Measurements from ENCODE around the gene RNF168.
A peak's percentile ranks its signal among the peaks of the same experiment; 100 is the strongest.
"Not testable (repeated sequence)": the region's sequence is repeated elsewhere in the genome, so short reads cannot be mapped to it uniquely, and the experiment has no call there.

The RNF168 gene

DNA sequence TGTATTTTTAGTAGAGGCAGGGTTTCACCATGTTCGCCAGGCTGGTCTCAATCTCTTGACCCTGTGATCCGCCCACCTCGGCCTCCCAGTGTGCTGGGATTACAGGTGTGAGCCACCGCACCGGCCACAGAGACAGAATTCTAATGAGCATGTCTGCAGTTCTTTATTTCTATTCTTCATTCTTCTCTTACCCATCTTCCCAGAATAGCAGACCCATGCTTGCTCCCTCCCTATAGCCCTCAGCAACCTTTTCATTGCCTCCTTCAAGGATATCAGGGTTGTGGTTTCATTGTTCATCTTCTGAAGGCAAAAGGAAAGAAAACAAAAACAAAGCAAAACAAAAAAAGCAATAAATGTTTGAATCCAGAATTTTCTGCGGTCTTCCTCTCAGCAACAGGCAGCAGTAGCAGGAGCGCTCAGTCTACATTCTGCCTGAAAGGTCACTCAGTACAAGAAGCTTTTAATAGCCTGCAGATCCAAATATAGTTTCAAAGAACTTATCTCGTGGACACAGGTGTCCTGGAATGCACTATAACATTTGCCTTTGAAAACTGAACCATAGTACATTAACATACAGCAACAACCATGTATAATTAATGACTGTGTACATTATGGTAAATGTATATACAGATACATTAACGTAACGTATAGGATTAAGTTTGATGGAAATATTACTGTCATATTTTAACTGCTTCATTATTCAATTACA lies 11.5 kb upstream of the RNF168 start, which contains the start of gene SMCO1:
Gene SMCO1 (minus strand): TSS at position 434 of the 709 bp plus-strand sequence. CDS start 137 bp downstream, at position 297.
- Histone ChIP-seq H3K9ac (ENCODE audit: low read length in 2 of 2) (no peak within 1 kb of the TSS), H3K9me3 (ENCODE audit: control insufficient read depth in 2 of 2, low read length in 2 of 2) (peaks cover 8 to 9% of the 10 kb centered on the region in 2 donors), H3K4me1 (ENCODE audit: control insufficient read depth, insufficient read depth, low read length) (no peaks in the 10 kb centered on the region), H3K4me3 (ENCODE audit: low read length in 2 of 2) (no peak within 1 kb of the TSS), H3K27ac (ENCODE audit: low read length) (no peak within 1 kb of the TSS), H3K36me3 (ENCODE audit: control insufficient read depth in 2 of 2, insufficient read depth in 2 of 2, low read length in 2 of 2) (no peaks in the 10 kb centered on the region), H3K27me3 (ENCODE audit: control insufficient read depth in 1 of 2, insufficient read depth in 2 of 2, low read length in 2 of 2) (no peaks in the 10 kb centered on the region)

DNA sequence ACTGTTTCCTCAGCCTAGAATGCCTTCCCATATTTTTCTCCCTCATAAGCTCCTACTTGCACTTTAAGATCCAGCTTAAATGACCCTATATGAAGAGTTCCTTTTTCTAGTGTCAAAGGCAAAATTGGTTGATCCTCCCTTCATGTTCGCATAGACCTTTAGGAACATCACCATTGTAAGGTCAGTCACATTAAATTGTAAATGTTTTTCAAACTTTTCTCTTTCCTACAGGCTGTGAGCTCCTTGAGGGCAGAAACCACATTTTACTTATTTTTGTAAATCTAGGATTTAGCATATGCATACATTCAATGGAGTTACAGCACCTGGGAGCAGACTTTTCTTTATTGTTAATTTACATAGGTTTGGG lies 10.8 kb upstream of the RNF168 start:
- H3K4me3 ChIP-seq (ENCODE audit: low read length in 2 of 2): no peak overlapping the region
- H3K4me1 ChIP-seq (ENCODE audit: control insufficient read depth, insufficient read depth, low read length): no peaks in the 10 kb centered on the region
- H3K27me3 ChIP-seq (ENCODE audit: control insufficient read depth in 1 of 2, insufficient read depth in 2 of 2, low read length in 2 of 2): no peaks in the 10 kb centered on the region
- H3K36me3 ChIP-seq (ENCODE audit: control insufficient read depth in 2 of 2, insufficient read depth in 2 of 2, low read length in 2 of 2): no peaks in the 10 kb centered on the region
- H3K9ac ChIP-seq (ENCODE audit: low read length in 2 of 2): no peak overlapping the region
- peaks cover under 1 to 3% of the 10 kb centered on the region in 2 donors for H3K9me3 ChIP-seq (ENCODE audit: control insufficient read depth in 2 of 2, low read length in 2 of 2)
- no peak overlapping the region for H3K27ac ChIP-seq (ENCODE audit: low read length)

- H3K27me3 ChIP-seq (ENCODE audit: control insufficient read depth in 1 of 2, insufficient read depth in 2 of 2, low read length in 2 of 2): no peaks in the 10 kb centered on the region
- no peaks in the 10 kb centered on the region for H3K36me3 ChIP-seq (ENCODE audit: control insufficient read depth in 2 of 2, insufficient read depth in 2 of 2, low read length in 2 of 2)
- no peak overlapping the region for H3K27ac ChIP-seq (ENCODE audit: low read length)
- H3K4me3 ChIP-seq (ENCODE audit: low read length in 2 of 2): no peak overlapping the region
- no peaks in the 10 kb centered on the region for H3K9me3 ChIP-seq (ENCODE audit: control insufficient read depth in 2 of 2, low read length in 2 of 2)
- H3K9ac ChIP-seq (ENCODE audit: low read length in 2 of 2): no peak overlapping the region
- H3K4me1 ChIP-seq (ENCODE audit: control insufficient read depth, insufficient read depth, low read length): no peaks in the 10 kb centered on the region
Observed at GRCh38 chr3:196513697-196514349, 10.3 kb upstream of the RNF168 start.

GRCh38 chr3:196511646-196512425 lies 8.3 kb upstream of the RNF168 start:
- H3K9ac ChIP-seq (ENCODE audit: low read length in 2 of 2); H3K4me3 ChIP-seq (ENCODE audit: low read length in 2 of 2); H3K27me3 ChIP-seq (ENCODE audit: control insufficient read depth in 1 of 2, insufficient read depth in 2 of 2, low read length in 2 of 2); H3K27ac ChIP-seq (ENCODE audit: low read length); H3K9me3 ChIP-seq (ENCODE audit: control insufficient read depth in 2 of 2, low read length in 2 of 2); H3K4me1 ChIP-seq (ENCODE audit: control insufficient read depth, insufficient read depth, low read length); H3K36me3 ChIP-seq (ENCODE audit: control insufficient read depth in 2 of 2, insufficient read depth in 2 of 2, low read length in 2 of 2): not testable (repeated sequence)

DNA sequence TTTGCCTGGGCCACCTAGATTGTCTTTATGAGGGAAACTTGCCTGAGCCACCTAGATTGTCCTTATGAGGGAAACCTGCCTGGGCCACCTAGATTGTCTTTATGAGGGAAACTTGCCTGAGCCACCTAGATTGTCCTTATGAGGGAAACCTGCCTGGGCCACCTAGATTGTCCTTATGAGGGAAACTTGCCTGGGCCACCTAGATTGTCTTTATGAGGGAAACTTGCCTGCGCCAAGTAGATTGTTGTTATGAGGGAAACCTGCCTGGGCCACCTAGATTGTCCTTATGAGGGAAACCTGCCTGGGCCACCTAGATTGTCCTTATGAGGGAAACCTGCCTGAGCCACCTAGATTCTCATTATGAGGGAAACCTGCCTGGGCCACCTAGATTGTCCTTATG lies 7.5 kb upstream of the RNF168 start:
- H3K36me3 ChIP-seq (ENCODE audit: control insufficient read depth in 2 of 2, insufficient read depth in 2 of 2, low read length in 2 of 2); H3K4me3 ChIP-seq (ENCODE audit: low read length in 2 of 2); H3K27ac ChIP-seq (ENCODE audit: low read length); H3K9me3 ChIP-seq (ENCODE audit: control insufficient read depth in 2 of 2, low read length in 2 of 2); H3K27me3 ChIP-seq (ENCODE audit: control insufficient read depth in 1 of 2, insufficient read depth in 2 of 2, low read length in 2 of 2); H3K4me1 ChIP-seq (ENCODE audit: control insufficient read depth, insufficient read depth, low read length); H3K9ac ChIP-seq (ENCODE audit: low read length in 2 of 2): not testable (repeated sequence)

GRCh38 chr3:196506687-196507086 lies 3.1 kb upstream of the RNF168 start:
- Histone ChIP-seq H3K9ac (ENCODE audit: low read length in 2 of 2) (no peak overlapping the region), H3K27ac (ENCODE audit: low read length) (no peak overlapping the region), H3K4me3 (ENCODE audit: low read length in 2 of 2) (no peak overlapping the region), H3K27me3 (ENCODE audit: control insufficient read depth in 1 of 2, insufficient read depth in 2 of 2, low read length in 2 of 2) (no peaks in the 10 kb centered on the region), H3K9me3 (ENCODE audit: control insufficient read depth in 2 of 2, low read length in 2 of 2) (no peaks in the 10 kb centered on the region), H3K36me3 (ENCODE audit: control insufficient read depth in 2 of 2, insufficient read depth in 2 of 2, low read length in 2 of 2) (no peaks in the 10 kb centered on the region), H3K4me1 (ENCODE audit: control insufficient read depth, insufficient read depth, low read length) (peaks cover 13% of the 10 kb centered on the region)

DNA sequence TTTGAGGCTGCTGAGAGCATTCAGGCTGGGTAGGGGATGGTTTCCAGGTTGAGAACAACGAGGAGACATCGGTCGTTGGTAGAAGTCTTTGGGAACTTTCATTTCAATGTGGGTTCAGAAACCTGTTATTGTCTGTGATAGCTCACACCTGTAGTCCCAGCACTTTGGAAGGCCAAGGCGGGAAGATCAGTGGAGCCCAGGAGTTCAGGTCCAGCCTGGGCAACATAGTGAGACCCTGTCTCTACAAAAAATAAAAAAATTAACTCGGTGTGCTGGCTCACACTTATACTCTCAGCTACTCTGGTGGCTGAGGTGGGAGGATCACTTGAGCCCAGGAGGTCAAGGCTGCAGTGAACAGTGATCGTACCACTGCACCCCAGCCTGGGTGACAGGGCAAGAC lies 988 bp upstream of the RNF168 start:
- Histone ChIP-seq H3K4me3 (ENCODE audit: low read length in 2 of 2) (no peak overlapping the region), H3K27me3 (ENCODE audit: control insufficient read depth in 1 of 2, insufficient read depth in 2 of 2, low read length in 2 of 2) (no peaks in the 10 kb centered on the region), H3K27ac (ENCODE audit: low read length) (no peak overlapping the region), H3K9me3 (ENCODE audit: control insufficient read depth in 2 of 2, low read length in 2 of 2) (no peaks in the 10 kb centered on the region), H3K4me1 (ENCODE audit: control insufficient read depth, insufficient read depth, low read length) (peaks cover 27% of the 10 kb centered on the region), H3K36me3 (ENCODE audit: control insufficient read depth in 2 of 2, insufficient read depth in 2 of 2, low read length in 2 of 2) (no peaks in the 10 kb centered on the region), H3K9ac (ENCODE audit: low read length in 2 of 2) (no peak overlapping the region)

DNA sequence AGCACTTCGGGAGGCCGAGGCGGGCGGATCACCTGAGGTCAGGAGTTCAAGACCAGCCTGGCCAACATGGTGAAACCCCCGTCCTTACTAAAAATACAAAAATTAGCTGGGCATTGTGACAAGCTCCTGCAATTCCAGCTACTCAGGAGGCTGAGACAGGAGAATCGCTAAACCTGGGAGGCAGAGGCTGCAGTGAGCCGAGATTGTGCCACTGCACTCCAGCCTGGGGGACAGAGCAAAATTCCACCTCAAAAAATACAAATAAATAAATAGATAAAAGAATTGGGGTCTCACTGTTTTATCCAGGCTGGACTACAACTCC lies 470 bp upstream of the RNF168 start:
- H3K36me3 ChIP-seq (ENCODE audit: control insufficient read depth in 2 of 2, insufficient read depth in 2 of 2, low read length in 2 of 2); H3K27me3 ChIP-seq (ENCODE audit: control insufficient read depth in 1 of 2, insufficient read depth in 2 of 2, low read length in 2 of 2); H3K9me3 ChIP-seq (ENCODE audit: control insufficient read depth in 2 of 2, low read length in 2 of 2): not testable (repeated sequence)
- H3K9ac ChIP-seq (ENCODE audit: low read length in 2 of 2): peak overlapping the region in 1 of 2 donors; percentile 53
- peaks cover 29% of the 10 kb centered on the region for H3K4me1 ChIP-seq (ENCODE audit: control insufficient read depth, insufficient read depth, low read length)
- peak overlapping the region; percentile 66 for H3K27ac ChIP-seq (ENCODE audit: low read length)
- peak overlapping the region; percentile 96 to 100 for H3K4me3 ChIP-seq (ENCODE audit: low read length in 2 of 2)

DNA sequence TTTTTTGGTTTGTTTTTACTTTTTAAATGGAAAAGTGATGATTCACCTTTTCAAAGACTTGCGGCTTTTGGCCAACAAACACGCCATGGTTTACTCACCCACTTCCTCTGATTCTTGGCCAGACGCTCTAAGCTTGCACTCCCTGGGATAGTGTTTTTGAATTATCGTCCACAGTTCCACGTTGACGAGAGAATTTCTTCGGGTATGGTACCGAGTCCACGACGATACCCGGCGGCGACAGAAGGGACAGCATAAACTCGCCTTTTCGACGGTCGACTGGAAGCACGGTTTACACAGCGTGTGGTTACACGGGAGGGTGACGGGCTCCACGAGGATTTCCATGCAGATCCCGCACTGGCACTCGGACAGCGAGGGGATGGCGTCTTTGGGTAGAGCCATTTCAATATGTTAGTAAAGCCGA lies 783 bp downstream of the RNF168 start:
- Histone ChIP-seq H3K9ac (ENCODE audit: low read length in 2 of 2) (peak overlapping the region; percentile 92 to 94), H3K27me3 (ENCODE audit: control insufficient read depth in 1 of 2, insufficient read depth in 2 of 2, low read length in 2 of 2) (no peaks in the 10 kb centered on the region), H3K27ac (ENCODE audit: low read length) (peak overlapping the region; percentile 90), H3K4me3 (ENCODE audit: low read length in 2 of 2) (peak overlapping the region; percentile 96 to 100), H3K36me3 (ENCODE audit: control insufficient read depth in 2 of 2, insufficient read depth in 2 of 2, low read length in 2 of 2) (no peaks in the 10 kb centered on the region), H3K4me1 (ENCODE audit: control insufficient read depth, insufficient read depth, low read length) (peaks cover 29% of the 10 kb centered on the region), H3K9me3 (ENCODE audit: control insufficient read depth in 2 of 2, low read length in 2 of 2) (no peaks in the 10 kb centered on the region)

- H3K36me3 ChIP-seq (ENCODE audit: control insufficient read depth in 2 of 2, insufficient read depth in 2 of 2, low read length in 2 of 2): no peaks in the 10 kb centered on the region
- peak overlapping the region; percentile 96 to 100 for H3K4me3 ChIP-seq (ENCODE audit: low read length in 2 of 2)
- H3K27me3 ChIP-seq (ENCODE audit: control insufficient read depth in 1 of 2, insufficient read depth in 2 of 2, low read length in 2 of 2): no peaks in the 10 kb centered on the region
- H3K9ac ChIP-seq (ENCODE audit: low read length in 2 of 2): peak overlapping the region; percentile 7 to 36
- H3K9me3 ChIP-seq (ENCODE audit: control insufficient read depth in 2 of 2, low read length in 2 of 2): no peaks in the 10 kb centered on the region
- H3K27ac ChIP-seq (ENCODE audit: low read length): no peak overlapping the region
- H3K4me1 ChIP-seq (ENCODE audit: control insufficient read depth, insufficient read depth, low read length): peaks cover 29% of the 10 kb centered on the region
Observed at GRCh38 chr3:196501316-196502044, 2.1 kb downstream of the RNF168 start.
